HepG2 (cell line): Measurements from ENCODE around the gene HID1. TPM values are rescaled to one million over a fixed set of nuclear protein-coding genes. Genes with fewer than 3 reads are reported as not detected.
A peak's percentile ranks its signal among the peaks of the same experiment; 100 is the strongest.

Experiments used
- CSRNP1 ChIP-seq: sonication (generic); formaldehyde crosslinking; IDR thresholded peaks from 2 replicates; pipeline ENCODE4 v1.8.1; 2023; ENCODE audit warnings: mild to moderate bottlenecking, missing genetic modification reagents
- GABPB1 ChIP-seq: IDR thresholded peaks from 2 replicates; pipeline ENCODE4 v1.6.1; 2016; ENCODE audit warnings: mild to moderate bottlenecking, missing genetic modification reagents, moderate library complexity, missing compliant biosample characterization
- HNF4A ChIP-seq: sonication (generic); formaldehyde crosslinking; IDR thresholded peaks from 2 replicates; pipeline ENCODE4 v1.4.0; 2020; ENCODE audit warnings: missing genetic modification reagents
- MIER2 ChIP-seq: IDR thresholded peaks from 2 replicates; pipeline ENCODE4 v1.6.1; 2016; ENCODE audit warnings: missing biosample characterization, missing genetic modification reagents
- PRDM15 ChIP-seq: sonication (generic); formaldehyde crosslinking; IDR thresholded peaks from 2 replicates; pipeline ENCODE4 v1.4.0; 2020; ENCODE audit warnings: missing genetic modification reagents
- SP5 ChIP-seq: IDR thresholded peaks from 2 replicates; pipeline ENCODE4 v1.6.1; 2016; ENCODE audit warnings: low read depth, borderline replicate concordance
- THRA ChIP-seq: sonication (generic); formaldehyde crosslinking; IDR thresholded peaks from 2 replicates; pipeline ENCODE4 v1.4.0; 2020; ENCODE audit warnings: missing genetic modification reagents, borderline replicate concordance
- ZNF350 ChIP-seq: sonication (generic); formaldehyde crosslinking; IDR thresholded peaks from 2 replicates; pipeline ENCODE4 v1.4.0; 2020; ENCODE audit warnings: mild to moderate bottlenecking, low read depth, missing genetic modification reagents, borderline replicate concordance
- ZNF552 ChIP-seq: sonication (generic); formaldehyde crosslinking; IDR thresholded peaks from 2 replicates; pipeline ENCODE4 v1.9.0; 2022; ENCODE audit warnings: missing genetic modification reagents, mild to moderate bottlenecking, borderline replicate concordance
- polyA plus RNA-seq, 8 experiments: library from polyadenylated mRNA; depleted of rRNA in 3 of 8; stranded (reverse) in 7 of 8; unstranded in 1 of 8; fragments of >200 nt; fragmentation: Illumina TruSeq in 4 of 8; extraction: Trizol in 4 of 8; gene quantifications; 2 replicates each; pipeline versions ENCODE4 v1.2.1 to v1.2.3, GENCODE V29; 2011 to 2016; ENCODE audit warnings: low read depth in 4 of 8, missing spikeins in 1 of 8, mixed read lengths in 1 of 8; ENCODE audit not compliant: insufficient read depth in 1 of 8
- total RNA-seq, 5 experiments: library from RNA; depleted of rRNA; stranded (reverse); fragments of >200 nt; fragmentation: Illumina TruSeq; extraction: Trizol; gene quantifications; 2 replicates each; pipeline ENCODE4 v1.2.3, GENCODE V29; 2016; ENCODE audit warnings: low read depth in 1 of 5
- TF ChIP-seq, protein P1 (sequence below): sonication (generic); formaldehyde crosslinking; IDR thresholded peaks from 2 replicates; pipeline ENCODE4 v1.4.0; 2020; ENCODE audit warnings: mild to moderate bottlenecking, low read depth, missing genetic modification reagents
- TF ChIP-seq, protein P2 (sequence below): sonication (generic); formaldehyde crosslinking; IDR thresholded peaks from 2 replicates; pipeline ENCODE4 v1.4.0; 2020; ENCODE audit warnings: missing genetic modification reagents

Gene HID1
- total and polyA plus RNA-seq, 2 of the 13 experiments (the other 11 are each of a cell fraction or from before 2014, with no cell fraction given), result 2.1 to 10.6 TPM

DNA sequence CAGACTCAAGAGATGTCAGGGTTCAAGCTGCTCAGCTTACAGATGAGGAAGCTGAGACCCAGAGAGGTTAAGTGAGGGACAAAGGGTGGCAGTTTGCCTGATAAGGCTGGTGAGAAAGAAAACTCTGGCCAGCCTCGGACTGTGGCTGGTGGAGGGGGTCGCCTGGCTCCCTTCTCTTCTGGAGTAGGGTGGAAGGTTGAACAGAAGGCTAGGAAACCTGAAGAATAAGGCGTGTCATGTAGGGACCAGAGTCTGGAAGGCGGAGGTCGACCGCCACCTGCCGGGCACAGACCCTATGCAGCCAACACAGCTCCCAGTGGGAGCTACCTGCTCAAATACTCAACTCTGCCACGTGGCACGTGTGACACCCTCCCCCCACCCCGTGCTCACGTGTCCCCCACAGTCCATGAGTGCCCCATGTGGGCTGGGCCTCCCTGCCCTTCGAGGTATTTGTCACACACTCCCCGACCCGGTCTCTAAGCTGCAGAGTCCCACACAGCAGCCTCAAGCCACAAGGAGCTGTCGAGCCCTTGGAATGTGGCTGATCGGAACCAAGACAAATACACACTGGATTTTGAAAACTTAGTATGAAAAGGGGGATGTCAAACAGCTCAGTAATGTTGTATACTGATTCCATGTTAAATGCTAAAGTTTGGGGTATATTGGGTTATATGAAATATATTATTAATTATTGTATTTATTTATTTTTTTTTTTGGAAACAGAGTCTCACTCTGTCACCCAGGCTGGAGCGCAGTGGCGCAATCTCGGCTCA lies 11.8 kb downstream of the HID1 start (continued):
- TF ChIP-seq ZNF350 (CRISPR knock-in tag) (0 out of 2 replicates have a peak, but pooled peaks have one; percentile 14), SP5 (CRISPR knock-in tag) (peak; percentile 54; the same call in 1 of the 2 replicates), ZNF552 (CRISPR knock-in tag) (0 out of 2 replicates have a peak, but pooled peaks have one; percentile 81), THRA (peak; percentile 74), HNF4A (CRISPR knock-in tag) (peak; percentile 40; the same call in 1 of the 2 replicates), GABPB1 (CRISPR knock-in tag) (peak; percentile 56), MIER2 (peak; percentile 76), CSRNP1 (peak; percentile 75), PRDM15 (CRISPR knock-in tag) (no peak)
- TF ChIP-seq, protein P1, sequence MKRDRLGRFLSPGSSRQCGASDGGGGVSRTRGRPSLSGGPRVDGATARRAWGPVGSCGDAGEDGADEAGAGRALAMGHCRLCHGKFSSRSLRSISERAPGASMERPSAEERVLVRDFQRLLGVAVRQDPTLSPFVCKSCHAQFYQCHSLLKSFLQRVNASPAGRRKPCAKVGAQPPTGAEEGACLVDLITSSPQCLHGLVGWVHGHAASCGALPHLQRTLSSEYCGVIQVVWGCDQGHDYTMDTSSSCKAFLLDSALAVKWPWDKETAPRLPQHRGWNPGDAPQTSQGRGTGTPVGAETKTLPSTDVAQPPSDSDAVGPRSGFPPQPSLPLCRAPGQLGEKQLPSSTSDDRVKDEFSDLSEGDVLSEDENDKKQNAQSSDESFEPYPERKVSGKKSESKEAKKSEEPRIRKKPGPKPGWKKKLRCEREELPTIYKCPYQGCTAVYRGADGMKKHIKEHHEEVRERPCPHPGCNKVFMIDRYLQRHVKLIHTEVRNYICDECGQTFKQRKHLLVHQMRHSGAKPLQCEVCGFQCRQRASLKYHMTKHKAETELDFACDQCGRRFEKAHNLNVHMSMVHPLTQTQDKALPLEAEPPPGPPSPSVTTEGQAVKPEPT (CRISPR knock-in tag), result peak; percentile 62; the same call in 1 of the 2 replicates
- TF ChIP-seq, protein P2, sequence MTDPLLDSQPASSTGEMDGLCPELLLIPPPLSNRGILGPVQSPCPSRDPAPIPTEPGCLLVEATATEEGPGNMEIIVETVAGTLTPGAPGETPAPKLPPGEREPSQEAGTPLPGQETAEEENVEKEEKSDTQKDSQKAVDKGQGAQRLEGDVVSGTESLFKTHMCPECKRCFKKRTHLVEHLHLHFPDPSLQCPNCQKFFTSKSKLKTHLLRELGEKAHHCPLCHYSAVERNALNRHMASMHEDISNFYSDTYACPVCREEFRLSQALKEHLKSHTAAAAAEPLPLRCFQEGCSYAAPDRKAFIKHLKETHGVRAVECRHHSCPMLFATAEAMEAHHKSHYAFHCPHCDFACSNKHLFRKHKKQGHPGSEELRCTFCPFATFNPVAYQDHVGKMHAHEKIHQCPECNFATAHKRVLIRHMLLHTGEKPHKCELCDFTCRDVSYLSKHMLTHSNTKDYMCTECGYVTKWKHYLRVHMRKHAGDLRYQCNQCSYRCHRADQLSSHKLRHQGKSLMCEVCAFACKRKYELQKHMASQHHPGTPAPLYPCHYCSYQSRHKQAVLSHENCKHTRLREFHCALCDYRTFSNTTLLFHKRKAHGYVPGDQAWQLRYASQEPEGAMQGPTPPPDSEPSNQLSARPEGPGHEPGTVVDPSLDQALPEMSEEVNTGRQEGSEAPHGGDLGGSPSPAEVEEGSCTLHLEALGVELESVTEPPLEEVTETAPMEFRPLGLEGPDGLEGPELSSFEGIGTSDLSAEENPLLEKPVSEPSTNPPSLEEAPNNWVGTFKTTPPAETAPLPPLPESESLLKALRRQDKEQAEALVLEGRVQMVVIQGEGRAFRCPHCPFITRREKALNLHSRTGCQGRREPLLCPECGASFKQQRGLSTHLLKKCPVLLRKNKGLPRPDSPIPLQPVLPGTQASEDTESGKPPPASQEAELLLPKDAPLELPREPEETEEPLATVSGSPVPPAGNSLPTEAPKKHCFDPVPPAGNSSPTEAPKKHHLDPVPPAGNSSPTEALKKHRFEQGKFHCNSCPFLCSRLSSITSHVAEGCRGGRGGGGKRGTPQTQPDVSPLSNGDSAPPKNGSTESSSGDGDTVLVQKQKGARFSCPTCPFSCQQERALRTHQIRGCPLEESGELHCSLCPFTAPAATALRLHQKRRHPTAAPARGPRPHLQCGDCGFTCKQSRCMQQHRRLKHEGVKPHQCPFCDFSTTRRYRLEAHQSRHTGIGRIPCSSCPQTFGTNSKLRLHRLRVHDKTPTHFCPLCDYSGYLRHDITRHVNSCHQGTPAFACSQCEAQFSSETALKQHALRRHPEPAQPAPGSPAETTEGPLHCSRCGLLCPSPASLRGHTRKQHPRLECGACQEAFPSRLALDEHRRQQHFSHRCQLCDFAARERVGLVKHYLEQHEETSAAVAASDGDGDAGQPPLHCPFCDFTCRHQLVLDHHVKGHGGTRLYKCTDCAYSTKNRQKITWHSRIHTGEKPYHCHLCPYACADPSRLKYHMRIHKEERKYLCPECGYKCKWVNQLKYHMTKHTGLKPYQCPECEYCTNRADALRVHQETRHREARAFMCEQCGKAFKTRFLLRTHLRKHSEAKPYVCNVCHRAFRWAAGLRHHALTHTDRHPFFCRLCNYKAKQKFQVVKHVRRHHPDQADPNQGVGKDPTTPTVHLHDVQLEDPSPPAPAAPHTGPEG (CRISPR knock-in tag), result peak; percentile 5; the same call in 1 of the 2 replicates
